ENCODE results near the gene LIN7B. TPM values are rescaled to one million over a fixed set of nuclear protein-coding genes. Genes with fewer than 3 reads are reported as not detected.

LIN7B gene
- total RNA-seq, 1 experiment from 2014 or later = 7.0 TPM

DNA sequence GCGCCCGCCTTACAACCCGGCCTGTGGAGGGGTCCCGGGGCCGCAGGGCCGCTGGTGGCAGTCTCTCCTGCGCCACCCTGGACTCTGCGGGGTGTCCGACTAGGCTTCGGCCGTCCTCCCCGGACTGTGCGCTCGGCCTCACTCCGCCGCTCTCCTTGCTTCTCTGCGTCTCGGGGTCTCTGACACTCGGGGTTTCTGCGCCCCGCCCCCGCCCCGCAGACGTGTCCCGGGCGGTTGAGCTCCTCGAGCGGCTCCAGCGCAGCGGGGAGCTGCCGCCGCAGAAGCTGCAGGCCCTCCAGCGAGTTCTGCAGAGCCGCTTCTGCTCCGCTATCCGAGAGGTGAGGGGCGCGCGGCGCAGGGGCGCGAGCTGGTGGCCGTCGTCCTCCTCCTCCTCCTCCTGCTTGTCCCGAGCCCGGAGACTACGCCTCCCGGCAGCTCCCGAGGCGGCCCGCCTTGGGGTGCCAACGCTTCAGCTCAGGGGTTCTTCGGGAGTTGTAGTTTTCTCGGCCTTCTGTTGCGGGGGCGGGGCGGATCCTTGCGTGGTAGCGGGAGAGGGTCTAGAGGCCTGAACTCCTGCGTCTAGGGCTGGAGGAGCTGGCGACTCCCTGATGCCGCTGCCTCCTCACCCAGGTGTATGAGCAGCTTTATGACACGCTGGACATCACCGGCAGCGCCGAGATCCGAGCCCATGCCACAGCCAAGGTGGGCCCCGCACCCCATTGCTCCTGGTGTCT lies 627 bp downstream of the LIN7B start:
- intact Hi-C loops (cut with micrococcal nuclease; ENCODE audit: unreplicated experiment) = loop anchor here (5.0 kb wide), 1 partner anchor 93 kb away; no protein-coding TSS in a partner anchor
- TF ChIP-seq, protein P1, sequence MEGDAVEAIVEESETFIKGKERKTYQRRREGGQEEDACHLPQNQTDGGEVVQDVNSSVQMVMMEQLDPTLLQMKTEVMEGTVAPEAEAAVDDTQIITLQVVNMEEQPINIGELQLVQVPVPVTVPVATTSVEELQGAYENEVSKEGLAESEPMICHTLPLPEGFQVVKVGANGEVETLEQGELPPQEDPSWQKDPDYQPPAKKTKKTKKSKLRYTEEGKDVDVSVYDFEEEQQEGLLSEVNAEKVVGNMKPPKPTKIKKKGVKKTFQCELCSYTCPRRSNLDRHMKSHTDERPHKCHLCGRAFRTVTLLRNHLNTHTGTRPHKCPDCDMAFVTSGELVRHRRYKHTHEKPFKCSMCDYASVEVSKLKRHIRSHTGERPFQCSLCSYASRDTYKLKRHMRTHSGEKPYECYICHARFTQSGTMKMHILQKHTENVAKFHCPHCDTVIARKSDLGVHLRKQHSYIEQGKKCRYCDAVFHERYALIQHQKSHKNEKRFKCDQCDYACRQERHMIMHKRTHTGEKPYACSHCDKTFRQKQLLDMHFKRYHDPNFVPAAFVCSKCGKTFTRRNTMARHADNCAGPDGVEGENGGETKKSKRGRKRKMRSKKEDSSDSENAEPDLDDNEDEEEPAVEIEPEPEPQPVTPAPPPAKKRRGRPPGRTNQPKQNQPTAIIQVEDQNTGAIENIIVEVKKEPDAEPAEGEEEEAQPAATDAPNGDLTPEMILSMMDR (IDR thresholded peaks at IDR 0.05; ENCODE audit: unreplicated experiment) = no peak
- BruUV-seq (replicated peaks) = no TSS peak
- no peaks in the 10 kb centered on the region for H3K9me3 Mint-ChIP-seq (ENCODE audit: low read depth, unreplicated experiment)
- CTCF ChIA-PET = interaction anchor here (0.9 to 2.2 kb wide), 7 partner anchors 13 to 122 kb away, joined by 5 to 27 read pairs (median 9); partner anchors contain the start of genes GYS1 and RUVBL2
- peaks cover 5% of the 10 kb centered on the region for H3K27me3 Mint-ChIP-seq (ENCODE audit: unreplicated experiment)
- H3K36me3 Mint-ChIP-seq (ENCODE audit: insufficient read depth, unreplicated experiment) = peaks cover 43% of the 10 kb centered on the region
- DNase-seq = peak; percentile 50
- H3K4me3 Mint-ChIP-seq (ENCODE audit: low read depth, unreplicated experiment) = peak overlapping the region; percentile 74
- no peak overlapping the region for H3K27ac Mint-ChIP-seq (ENCODE audit: unreplicated experiment)
- peaks cover 36% of the 10 kb centered on the region for H3K4me1 Mint-ChIP-seq (ENCODE audit: low read depth, unreplicated experiment)

DNA sequence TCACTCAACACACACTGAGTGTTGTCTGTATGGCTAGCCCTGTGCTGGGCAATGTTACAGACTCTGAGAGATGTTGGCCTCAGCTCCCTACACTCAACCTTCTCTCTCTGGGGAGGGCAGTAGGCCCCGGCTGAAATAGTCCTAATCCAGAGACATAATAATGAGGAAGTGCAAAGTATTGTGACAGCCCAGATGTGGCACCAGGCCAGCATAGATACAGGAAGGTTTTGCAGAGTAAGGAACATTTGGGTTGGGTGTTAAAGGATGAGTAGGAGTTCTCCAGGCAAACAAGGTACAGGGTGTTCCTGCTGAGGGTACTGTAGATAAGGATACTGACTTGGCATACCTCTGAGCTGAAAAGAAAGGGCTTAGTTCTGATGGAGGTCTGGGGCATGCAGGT lies 2.4 kb downstream of the LIN7B start:
- CTCF ChIA-PET = interaction anchor here (0.6 kb wide), 1 partner anchor 45 kb away, joined by 5 read pairs; no protein-coding TSS in a partner anchor
- peaks cover 22% of the 10 kb centered on the region for H3K27me3 Mint-ChIP-seq (ENCODE audit: unreplicated experiment)
- intact Hi-C loops (cut with micrococcal nuclease; ENCODE audit: unreplicated experiment) = loop anchor here (5.0 kb wide), 1 partner anchor 91 kb away; no protein-coding TSS in a partner anchor
- H3K27ac Mint-ChIP-seq (ENCODE audit: unreplicated experiment) = no peak overlapping the region
- peaks cover 52% of the 10 kb centered on the region for H3K36me3 Mint-ChIP-seq (ENCODE audit: insufficient read depth, unreplicated experiment)
- peak overlapping the region; percentile 93 for H3K4me3 Mint-ChIP-seq (ENCODE audit: low read depth, unreplicated experiment)
- TF ChIP-seq, protein P1 (IDR thresholded peaks at IDR 0.05; ENCODE audit: unreplicated experiment) = no peak
- H3K4me1 Mint-ChIP-seq (ENCODE audit: low read depth, unreplicated experiment) = peaks cover 43% of the 10 kb centered on the region
- H3K9me3 Mint-ChIP-seq (ENCODE audit: low read depth, unreplicated experiment) = no peaks in the 10 kb centered on the region
- no TSS peak for BruUV-seq (replicated peaks)
- no peak for DNase-seq

DNA sequence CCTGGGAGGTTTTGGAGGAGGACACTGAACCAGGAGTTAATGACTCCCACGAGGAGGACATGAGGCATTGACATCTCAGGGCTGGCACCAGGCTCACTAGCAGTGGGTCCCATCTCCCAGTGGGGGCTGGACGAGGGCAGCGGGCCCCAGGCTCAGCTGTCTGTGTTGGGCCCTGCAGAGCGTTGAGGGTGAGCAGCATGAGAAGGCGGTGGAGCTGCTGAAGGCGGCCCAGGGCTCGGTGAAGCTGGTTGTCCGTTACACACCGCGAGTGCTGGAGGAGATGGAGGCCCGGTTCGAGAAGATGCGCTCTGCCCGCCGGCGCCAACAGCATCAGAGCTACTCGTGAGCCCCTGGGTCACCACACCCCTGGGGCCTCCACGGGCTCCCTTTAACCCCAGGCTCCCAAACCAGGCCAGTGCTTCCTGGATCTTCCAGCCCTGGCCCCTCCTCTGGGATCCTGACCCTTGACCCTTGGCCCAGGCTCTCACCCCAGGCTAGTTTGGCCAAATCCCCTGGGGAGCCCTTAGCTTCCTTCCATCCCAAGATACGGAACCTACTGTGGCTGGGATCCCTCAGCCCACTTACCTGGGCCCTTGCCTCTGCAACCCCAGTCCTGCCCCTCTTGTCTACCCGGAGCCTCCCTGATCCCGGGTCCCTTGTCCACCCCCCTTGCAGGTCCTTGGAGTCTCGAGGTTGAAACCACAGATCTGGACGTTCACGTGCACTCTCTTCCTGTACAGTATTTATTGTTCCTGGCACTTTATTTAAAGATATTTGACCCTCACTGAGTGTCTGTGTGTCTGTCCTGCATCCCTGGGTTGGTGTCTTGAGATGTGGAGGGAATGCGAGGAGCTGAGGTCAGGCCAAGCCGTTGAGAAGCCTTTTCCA lies 3.8 kb downstream of the LIN7B start:
- H3K27ac Mint-ChIP-seq (ENCODE audit: unreplicated experiment) = peak overlapping the region; percentile 56
- H3K4me3 Mint-ChIP-seq (ENCODE audit: low read depth, unreplicated experiment) = peak overlapping the region; percentile 93
- no TSS peak for BruUV-seq (replicated peaks)
- TF ChIP-seq, protein P1 (IDR thresholded peaks at IDR 0.05; ENCODE audit: unreplicated experiment) = no peak
- no peak for DNase-seq
- peaks cover 43% of the 10 kb centered on the region for H3K4me1 Mint-ChIP-seq (ENCODE audit: low read depth, unreplicated experiment)
- intact Hi-C loops (cut with micrococcal nuclease; ENCODE audit: unreplicated experiment) = loop anchor here (5.0 kb wide), 1 partner anchor 89 kb away; no protein-coding TSS in a partner anchor
- peaks cover 36% of the 10 kb centered on the region for H3K27me3 Mint-ChIP-seq (ENCODE audit: unreplicated experiment)
- H3K36me3 Mint-ChIP-seq (ENCODE audit: insufficient read depth, unreplicated experiment) = peaks cover 52% of the 10 kb centered on the region
- CTCF ChIA-PET = interaction anchor here (0.6 to 1.4 kb wide), 3 partner anchors 10 to 81 kb away, joined by 3 to 9 read pairs (median 7); no protein-coding TSS in a partner anchor
- no peaks in the 10 kb centered on the region for H3K9me3 Mint-ChIP-seq (ENCODE audit: low read depth, unreplicated experiment)
